GM18511 (cell line): ENCODE results near the gene KCP.
A peak's percentile ranks its signal among the peaks of the same experiment; 100 is the strongest.

Source experiments
- ATAC-seq: cut with Tn5 transposase; IDR thresholded peaks from one replicate; pipeline ENCODE4 v1.9.1; 2021; ENCODE audit warnings: mild to moderate bottlenecking, moderate library complexity; ENCODE audit not compliant: unreplicated experiment

Gene KCP

DNA sequence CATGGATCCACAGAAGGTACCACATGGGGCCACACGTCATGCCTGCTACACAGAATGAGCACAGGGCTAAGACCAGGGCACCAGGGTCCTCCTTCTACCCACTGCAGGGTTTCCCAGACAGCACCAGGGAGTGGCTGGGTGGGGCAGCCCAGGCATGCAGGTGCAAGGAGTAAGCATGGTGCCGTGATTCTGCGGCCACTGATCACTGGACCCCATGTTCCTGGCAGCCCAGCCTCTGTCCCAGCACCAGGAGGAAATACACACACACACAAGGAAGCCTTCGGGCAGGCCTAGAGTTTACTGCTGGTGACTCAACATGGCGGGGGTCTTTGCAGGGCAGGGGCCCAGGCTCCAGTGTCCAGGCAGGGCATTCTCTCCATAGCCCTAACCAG lies 33.9 kb downstream of the KCP start:
- no peak for ATAC-seq

DNA sequence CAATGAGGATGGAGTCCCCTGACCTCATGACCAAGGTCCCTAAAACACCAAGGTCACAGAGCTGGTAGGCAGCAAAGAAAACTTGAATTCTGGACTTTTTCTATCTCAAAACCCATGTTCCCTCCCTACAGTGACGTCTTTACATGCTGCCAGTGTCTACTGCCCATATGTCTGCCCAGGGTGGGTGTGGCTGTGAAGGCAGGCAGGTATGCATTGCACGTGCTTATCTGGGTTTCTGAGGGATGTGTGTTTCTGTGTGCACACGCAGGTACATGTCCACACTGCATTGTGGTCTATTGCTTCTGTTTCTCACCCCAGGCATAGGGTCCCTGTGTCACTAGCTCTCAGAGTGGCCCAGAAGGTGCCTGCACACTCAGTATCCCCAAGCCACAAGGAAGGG lies 34.4 kb downstream of the KCP start:
- no peak for ATAC-seq

DNA sequence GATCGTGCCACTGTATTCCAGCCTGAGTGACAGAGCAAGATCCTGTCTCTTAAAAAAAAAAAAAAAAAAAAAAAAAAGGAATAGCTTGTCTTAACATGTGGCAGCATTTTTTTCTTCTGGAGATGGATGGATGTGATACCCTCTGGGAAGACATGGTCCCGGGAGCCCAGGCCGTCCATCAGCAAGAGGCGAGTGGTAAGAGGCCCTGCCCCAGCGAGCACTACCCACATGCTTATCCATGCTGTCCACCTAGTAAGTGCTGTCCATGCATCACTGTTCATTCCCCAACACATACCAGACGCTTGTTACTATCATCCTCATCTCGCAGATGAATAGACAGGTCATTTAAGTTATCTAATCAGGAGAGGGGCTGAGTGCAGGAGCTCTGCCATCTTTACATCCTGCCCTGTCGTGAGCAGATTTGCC lies 35.0 kb downstream of the KCP start:
- ATAC-seq: no peak

DNA sequence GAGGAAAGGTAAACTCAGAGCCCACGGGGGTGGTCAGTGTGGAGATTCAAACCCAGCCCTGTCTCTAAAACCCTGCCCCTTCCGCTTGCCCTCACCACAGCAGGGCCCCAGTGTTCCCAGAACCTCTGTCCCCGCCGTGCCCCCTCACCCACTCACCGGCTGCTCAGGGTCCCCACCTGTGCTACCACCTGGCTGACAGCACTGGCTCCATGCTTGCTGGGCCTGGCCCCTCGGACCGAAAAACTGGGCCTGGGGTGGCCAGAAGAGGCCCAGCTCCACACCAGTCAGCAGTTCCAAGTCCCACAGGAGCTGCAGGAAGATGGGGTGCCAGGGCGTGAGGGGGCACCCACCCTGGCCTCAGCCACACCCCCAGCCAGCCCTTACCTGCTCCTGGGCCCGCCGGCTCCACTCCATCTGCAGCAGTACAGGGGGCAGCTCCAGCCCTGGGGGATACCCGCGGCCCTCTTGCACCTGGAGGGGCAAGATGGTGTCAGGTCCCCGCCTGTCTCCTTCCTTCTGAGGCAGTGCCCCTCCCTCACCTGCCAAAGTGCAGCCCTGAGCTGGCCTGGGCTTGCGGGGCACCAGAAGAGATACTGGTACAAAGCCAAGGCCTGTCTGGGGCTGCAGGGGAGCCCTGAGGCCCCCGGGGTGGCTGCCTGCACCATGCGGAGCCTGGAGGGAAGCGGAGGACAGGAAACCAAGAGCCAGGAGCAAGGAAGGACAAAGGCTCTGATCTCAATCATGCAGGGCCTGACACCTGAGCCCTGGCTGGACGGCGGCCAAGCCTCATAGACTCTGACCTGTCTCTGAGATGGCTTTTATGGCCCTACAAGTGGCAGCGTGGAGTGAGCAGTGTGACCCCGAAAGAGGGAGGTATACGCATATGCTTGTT lies 36.1 kb downstream of the KCP start:
- no peak for ATAC-seq

DNA sequence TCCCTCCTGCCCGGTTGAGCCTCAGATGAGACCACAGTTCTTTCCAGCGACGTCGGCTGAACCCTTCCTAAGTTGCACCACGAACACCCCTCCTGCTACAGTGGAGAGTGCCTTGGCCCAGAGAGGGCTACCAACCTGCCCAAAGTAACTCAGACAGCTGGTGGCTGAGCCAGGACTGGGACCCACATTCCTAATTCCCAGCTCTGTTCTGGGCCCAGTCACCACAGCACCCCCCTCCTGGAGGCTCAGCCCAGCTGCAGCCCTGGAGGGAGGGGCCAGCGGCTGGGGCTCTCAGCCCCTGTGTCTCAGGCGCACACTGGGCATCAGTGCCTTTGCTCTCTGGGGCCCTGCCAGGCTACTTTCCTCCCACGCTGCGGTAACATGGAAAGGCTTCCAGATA lies 37.3 kb downstream of the KCP start:
- ATAC-seq: no peak

DNA sequence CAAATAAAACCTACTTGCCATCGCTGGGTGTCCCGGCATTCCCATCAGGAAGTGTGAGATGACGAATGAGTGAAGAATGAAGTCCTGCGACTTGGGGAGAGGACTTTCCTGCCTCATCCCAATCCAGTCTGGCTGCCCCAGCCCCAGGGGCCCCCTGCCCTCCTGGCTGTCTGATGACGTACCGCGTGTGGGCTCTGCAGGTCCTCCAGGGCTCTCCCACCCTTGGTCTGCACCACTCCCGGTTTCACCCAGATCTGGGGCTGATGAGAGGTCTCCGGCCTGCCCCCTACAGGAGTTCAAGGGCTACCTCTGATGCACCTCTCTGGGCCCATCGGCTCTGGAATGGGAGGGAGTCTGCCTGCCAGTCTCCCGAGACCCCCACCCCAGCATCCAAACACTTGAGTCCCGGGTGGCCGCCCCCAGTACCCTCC lies 38.1 kb downstream of the KCP start:
- no peak for ATAC-seq

DNA sequence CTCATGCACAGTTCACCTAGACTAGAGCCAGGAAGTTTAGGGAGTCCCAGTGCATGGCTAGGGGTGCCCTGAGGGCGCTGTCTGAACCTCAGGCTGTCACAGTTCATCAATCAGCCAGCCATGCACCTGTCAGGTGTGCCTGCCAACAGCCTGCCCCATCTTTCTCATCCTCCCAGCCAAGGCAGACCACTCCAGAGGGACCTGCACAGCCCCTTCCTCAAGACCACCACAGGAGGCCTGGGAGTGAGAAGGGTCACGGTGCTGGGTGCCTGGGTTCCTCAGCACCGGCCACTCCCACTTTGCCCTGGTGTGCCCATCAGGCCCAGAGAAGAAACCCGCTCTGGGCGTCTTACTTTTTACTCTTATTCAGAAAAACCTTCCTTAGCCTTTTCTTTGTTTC lies 39.5 kb downstream of the KCP start:
- ATAC-seq: no peak

DNA sequence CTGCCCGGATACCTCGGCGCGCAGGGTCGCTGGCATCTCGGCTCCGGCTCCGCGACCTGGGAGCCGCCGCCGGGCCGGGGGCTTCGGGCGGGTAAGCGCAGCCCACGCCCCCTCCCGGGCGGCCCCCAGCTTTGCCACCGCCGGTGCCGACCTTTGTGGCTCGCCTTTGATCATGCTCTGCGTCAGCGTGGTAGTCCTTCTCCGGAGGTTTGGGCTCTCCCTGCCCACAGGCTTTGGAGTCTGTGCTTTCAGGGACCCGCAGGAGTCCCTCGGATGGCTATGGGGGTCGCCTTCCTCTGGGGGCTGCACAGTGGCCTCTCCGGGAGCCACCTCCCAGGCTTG lies 40.6 kb downstream of the KCP start:
- ATAC-seq: peak; percentile 17

DNA sequence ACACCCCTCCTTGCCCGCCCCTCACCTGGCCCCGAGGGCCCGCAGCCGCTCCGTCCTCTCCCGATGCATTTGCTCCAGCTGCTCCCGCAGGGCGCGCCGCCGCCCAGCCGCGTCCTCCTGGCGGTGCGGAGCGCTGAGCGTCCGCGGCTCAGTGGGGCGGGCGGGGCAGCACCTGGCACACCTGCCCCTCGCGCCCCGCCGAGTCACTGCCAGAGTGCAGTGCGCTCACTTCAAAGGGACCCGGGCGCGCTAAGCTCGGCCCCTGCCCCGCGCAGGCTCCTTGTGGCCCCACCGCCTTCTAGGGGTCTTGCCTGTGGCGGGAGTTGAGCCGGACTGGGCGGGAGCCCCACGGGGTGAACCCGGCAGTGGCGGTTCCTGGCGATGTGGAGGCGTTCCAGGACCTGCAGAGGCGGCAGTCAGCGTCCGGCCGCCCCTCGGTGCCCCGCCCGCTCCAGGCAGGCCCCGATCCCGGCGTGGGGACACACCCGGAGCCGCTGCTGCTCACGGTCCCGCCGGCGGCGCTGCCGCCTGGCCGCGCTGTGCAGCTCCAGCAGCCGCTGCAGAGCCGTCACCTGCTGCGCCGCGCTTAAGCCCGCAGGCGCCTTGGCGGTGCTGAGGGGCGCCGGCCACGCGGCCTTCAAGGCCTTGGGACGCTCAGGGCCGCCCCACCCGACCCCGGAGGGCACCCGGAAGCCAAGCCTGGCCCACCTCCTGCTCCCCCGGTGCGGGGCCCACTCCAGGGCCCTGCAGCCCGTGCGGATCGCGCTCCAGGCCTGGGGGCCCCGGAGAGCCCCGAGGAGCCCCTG lies 41.2 kb downstream of the KCP start:
- peak; percentile 79 for ATAC-seq

DNA sequence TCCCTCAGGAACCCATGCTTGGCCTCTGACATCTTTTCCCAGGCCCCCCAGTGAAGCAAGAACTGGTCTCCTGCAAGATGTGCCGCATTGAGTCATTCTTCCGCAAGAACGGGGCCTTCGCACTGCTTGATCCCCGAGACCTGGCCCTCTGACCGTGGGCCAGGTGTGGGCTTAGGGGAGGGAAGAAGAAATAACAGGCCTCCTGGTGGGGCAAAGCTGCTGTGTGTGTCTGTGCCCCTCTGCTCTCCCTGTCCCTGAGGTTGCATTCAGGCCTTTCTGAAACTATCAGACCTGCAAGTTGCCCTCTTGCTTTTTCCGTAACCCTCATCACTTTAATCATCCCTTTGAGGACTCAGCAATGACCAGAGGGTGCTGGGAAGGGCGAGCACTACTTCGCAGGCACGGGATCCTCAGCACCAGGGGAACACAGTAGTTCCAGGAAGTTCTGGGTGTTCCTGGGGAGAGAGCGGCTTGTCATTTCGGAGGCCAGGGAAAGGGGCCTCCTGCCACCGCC lies 41.8 kb downstream of the KCP start:
- peak; percentile 12 for ATAC-seq

DNA sequence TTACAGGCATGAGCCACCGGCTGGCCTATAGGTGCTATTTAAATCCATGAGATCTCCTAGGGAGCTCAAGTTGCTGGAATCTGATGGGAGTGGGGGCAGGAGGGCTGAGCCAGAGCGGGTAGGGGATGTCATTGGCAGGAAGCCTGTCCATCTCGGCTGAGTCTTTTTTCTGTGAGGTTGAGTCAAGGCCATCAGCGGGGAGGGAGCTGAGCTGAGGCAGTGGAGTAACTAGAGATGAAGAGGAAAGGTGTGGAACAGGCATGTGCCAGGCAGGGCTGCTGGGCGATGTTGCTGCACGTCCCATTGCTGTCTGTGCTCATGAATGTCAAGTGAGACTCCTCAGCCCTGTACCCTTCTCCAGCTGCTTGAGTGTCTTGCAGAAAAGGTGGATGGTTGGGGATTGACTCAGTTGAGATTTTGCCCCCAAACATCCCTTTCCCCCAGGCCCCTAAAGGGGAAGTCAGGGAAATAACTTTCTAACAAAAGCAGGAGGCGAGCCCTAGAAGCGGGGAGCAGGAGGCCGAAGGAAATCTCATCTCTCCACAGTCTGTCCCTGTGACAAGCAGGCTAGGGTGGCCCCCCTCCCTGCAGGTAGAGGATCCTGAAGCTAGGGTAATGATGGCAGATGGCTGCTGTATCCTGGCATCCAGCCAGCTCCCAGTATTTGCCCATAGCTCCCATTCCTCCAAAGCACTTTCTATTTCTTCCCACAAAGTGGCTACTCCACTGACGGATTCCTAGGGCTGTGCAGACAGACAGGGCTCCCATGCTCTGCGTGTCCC lies 42.5 kb downstream of the KCP start:
- no peak for ATAC-seq

DNA sequence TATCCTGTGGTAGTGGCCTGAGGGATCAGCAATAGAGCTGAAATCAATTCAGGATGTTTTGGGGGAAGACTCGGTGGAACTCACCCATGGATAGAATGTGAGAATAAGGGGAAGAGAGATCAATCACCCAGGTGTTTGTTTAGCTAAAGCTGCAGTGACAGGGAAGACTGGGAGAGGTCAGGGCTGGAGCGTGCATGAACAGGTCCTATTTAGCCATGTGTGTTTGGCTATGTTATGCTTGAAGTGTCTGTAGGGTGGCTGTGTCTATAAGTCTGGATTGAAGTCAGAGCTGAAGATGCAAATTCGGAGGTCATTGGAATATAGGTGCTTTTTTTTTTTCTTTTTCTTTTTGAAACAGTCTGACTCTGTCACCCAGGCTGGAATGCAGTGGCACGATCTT lies 43.3 kb downstream of the KCP start:
- no peak for ATAC-seq

DNA sequence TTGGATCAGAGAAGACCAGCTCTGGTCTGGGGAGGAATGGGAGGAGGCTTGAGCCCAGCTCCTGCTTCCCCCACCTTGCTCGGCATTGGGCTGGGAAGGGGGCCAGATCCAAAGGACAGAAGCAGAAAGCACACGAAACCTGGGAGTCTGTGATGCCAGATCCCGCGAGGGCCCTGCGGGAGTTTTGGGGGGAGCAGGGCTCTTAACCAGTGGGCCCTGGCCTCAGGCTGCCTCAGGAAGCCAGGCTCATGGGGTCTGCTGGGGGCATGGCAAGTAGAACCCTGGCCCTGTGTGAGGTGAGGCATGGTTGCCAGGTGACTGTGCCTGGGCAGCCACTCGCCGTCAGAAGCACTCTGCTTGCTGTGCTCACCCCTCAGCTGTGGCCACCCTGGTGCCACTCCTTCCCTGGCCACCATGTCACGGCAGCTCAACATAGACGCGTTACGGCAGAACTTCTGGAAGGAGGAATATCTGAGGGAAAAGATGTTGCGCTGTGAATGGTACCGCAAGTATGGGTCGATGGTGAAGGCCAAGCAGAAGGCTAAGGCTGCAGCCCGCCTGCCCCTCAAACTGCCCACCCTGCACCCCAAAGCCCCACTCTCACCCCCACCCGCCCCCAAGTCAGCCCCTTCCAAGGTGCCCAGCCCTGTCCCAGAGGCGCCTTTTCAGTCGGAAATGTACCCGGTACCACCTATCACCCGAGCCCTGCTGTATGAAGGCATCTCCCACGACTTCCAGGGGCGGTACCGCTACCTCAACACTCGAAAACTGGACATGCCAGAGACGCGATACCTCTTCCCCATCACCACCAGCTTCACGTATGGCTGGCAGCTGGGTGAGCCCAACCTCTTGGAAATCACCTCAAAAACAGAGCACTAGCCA lies 44.3 kb downstream of the KCP start:
- no peak for ATAC-seq

DNA sequence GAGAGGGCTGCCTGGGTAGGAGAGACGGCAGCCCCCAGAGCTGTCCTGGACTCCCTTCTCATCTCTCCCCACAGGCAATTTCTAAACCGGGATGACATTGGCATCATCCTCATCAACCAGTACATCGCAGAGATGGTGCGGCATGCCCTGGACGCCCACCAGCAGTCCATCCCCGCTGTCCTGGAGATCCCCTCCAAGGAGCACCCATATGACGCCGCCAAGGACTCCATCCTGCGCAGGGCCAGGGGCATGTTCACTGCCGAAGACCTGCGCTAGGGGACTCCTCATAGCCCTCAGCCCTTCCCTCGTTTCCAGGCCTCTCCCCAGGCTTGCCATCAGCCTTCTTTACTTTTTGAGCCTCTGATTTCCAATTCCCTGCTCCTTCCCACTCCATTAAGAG lies 45.2 kb downstream of the KCP start:
- ATAC-seq: no peak

DNA sequence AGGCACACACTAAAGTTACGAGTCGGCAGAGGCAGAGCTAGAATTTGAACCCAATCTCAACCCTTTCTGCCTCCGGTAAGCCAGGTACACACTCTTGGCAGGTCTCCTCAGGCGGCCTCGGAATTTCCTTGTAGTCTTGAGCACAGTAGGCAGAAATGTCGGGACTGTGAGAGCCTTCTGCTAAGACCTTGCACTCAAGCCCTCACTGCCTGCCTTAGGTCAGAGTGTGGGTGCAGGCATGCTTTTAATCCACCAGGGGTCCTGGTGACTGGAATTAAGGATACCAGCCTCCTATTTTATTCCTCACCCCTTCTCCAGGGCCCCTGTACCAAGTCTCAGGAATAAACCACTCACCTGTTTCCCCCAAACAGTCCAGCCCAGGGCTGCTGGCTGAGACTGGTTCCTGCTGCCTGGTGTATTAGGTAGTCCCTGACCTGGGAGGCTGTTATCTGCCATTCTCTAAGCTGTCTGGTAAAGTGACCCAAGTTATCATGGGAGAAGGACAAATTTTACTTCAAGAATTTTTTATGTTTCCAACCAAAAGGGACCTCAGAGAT lies 47.0 kb downstream of the KCP start:
- ATAC-seq: peak; percentile 47

DNA sequence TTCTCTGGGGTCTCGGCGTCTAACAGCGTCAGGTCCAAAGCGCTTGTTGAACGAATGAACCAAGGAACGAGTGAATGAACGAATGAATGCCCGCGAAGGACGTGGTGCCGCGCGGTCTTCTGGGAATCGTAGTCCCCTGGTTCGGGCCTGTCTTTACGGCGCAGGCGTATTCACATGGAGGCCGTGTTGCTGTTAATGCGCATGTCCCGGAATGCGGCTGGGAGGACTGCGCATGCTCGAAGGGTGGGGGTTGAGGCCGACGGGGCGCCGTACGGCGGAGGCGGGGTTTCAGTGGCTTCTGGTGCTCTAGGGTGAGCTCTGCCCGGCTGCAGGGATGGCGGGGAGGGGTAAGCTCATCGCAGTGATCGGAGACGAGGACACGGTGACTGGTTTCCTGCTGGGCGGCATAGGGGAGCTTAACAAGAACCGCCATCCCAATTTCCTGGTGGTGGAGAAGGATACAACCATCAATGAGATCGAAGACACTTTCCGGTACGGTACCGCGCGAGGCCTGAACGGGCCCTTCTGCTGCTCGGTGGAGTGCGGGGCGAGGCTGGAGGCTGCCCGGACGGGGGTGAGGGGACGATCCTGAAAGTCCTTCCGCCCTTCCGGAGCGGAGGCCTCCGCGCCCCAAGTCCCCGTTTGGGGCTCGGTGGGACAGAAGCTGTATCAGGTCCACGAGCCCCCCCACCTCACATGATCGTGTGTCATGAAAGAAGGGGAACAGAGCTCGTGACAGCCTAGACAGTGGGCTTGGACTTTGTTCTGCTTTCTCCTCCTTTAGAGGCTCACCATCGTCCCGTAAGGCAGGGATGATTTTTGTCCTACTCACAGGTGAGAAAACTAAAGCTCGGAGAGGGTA lies 47.7 kb downstream of the KCP start, which contains the start of gene ATP6V1F:
TSS of gene ATP6V1F (plus strand) at position 286 of the 862 bp plus-strand sequence. CDS start at position 335, 49 bp downstream.
- peak; percentile 89 for ATAC-seq

DNA sequence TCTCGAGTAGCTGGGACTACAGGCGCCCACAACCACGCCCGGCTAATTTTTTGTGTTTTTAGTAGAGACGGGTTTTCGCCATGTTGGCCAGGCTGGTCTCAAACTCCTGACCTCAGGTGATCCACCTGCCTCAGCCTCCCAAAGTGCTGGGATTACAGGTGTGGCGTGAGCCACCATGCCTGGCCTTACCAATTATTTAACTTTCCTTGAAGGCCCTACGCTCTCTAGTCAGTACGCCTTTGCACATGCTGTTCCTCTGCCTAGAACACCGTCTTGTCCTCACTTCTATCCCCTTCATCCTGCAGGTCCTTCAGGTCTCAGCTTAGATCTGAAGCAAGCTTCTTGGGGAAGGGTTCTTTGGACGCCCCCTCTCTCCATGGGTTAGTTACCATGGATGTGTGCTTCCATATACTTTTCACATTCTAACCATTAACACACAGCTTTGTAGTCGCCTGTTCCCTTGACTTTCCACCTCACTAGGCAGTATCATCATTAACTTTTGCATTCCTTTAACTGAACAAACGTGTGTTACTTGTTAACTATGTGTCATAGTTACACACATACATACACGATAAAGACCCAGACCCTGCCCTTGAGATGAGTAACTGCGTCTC lies 48.4 kb downstream of the KCP start:
- ATAC-seq: no peak
